Stimulated activated naive B cell treated with anti-CD40 and anti-IgM and Interleukin-4, amounts not matched to agents 10 μg/mL and 1 μg/mL and 100 μg/mL, for 72 hours (primary cell): ENCODE results near the gene DOC2A.

Experiments used
- ATAC-seq, 2 donors: fragments of 150-1000 bp; cut with Tn5 transposase; replicated peaks; 2 replicates each; pipeline ENCODE4 v1.10.0; 2021; ENCODE audit warnings: moderate library complexity in 1 of 2
- DNase-seq: peaks from one replicate; pipeline ENCODE4 v3.0.0; 2021
- H3K27ac Mint-ChIP-seq: one replicate; pipeline ENCODE4 v1.8.0; 2022; ENCODE audit warnings: mild to moderate bottlenecking, mixed read lengths
- H3K27me3 Mint-ChIP-seq, 2 donors: one replicate each; pipeline ENCODE4 v1.8.0; 2022; ENCODE audit warnings: mixed read lengths in 2 of 2
- H3K36me3 Mint-ChIP-seq, 2 donors: one replicate each; pipeline ENCODE4 v1.8.0; 2022; ENCODE audit warnings: mixed read lengths in 2 of 2, mild to moderate bottlenecking in 1 of 2
- H3K4me1 Mint-ChIP-seq, 2 donors: one replicate each; pipeline ENCODE4 v1.8.0; 2022; ENCODE audit warnings: mixed read lengths in 2 of 2, mild to moderate bottlenecking in 1 of 2
- H3K4me3 Mint-ChIP-seq, 2 donors: one replicate each; pipeline ENCODE4 v1.8.0; 2022; ENCODE audit warnings: mild to moderate bottlenecking in 2 of 2, mixed read lengths in 2 of 2, moderate library complexity in 1 of 2
- H3K9me3 Mint-ChIP-seq, 2 donors: one replicate each; pipeline ENCODE4 v1.8.0; 2022; ENCODE audit warnings: mixed read lengths in 2 of 2, mild to moderate bottlenecking in 1 of 2

The DOC2A gene

GRCh38 chr16:30032083-30032819 is 21.4 kb upstream of the DOC2A start:
- ATAC-seq (peak; percentile 57 to 58), DNase-seq (peak; percentile 52)
- Mint-ChIP-seq H3K27me3 (peaks cover 63 to 70% of the 10 kb centered on the region in 2 donors), H3K27ac (no peak overlapping the region), H3K4me3 (peak overlapping the region in 1 of 2 donors; percentile 65), H3K9me3 (no peaks in the 10 kb centered on the region), H3K36me3 (no peaks in the 10 kb centered on the region), H3K4me1 (peaks cover 12 to 13% of the 10 kb centered on the region in 2 donors)

GRCh38 chr16:30031477-30031918 is 20.7 kb upstream of the DOC2A start:
- DNase-seq (no peak), ATAC-seq (no peak)
- Mint-ChIP-seq H3K36me3 (no peaks in the 10 kb centered on the region), H3K4me1 (peaks cover 12 to 13% of the 10 kb centered on the region in 2 donors), H3K27me3 (peaks cover 70 to 78% of the 10 kb centered on the region in 2 donors), H3K27ac (no peak overlapping the region), H3K9me3 (no peaks in the 10 kb centered on the region), H3K4me3 (no peak overlapping the region)

GRCh38 chr16:30030841-30031413 is 20.1 kb upstream of the DOC2A start, which contains the start of gene TLCD3B:
Gene TLCD3B (minus strand): TSS chr16:30031271. CDS start chr16:30030527, 744 bp downstream.
- no peak for DNase-seq
- H3K27me3 Mint-ChIP-seq = peaks cover 72 to 83% of the 10 kb centered on the region in 2 donors
- no peak within 1 kb of the TSS for H3K27ac Mint-ChIP-seq
- ATAC-seq = no peak
- H3K4me1 Mint-ChIP-seq = peaks cover 12 to 13% of the 10 kb centered on the region in 2 donors
- peak within 1 kb of the TSS; percentile 43 to 65 for H3K4me3 Mint-ChIP-seq
- H3K9me3 Mint-ChIP-seq = no peaks in the 10 kb centered on the region
- H3K36me3 Mint-ChIP-seq = no peaks in the 10 kb centered on the region

- Mint-ChIP-seq H3K4me3 (peak overlapping the region; percentile 43 to 64), H3K27ac (no peak overlapping the region), H3K4me1 (peaks cover 13% of the 10 kb centered on the region in 2 donors), H3K27me3 (peaks cover 74 to 85% of the 10 kb centered on the region in 2 donors), H3K9me3 (no peaks in the 10 kb centered on the region), H3K36me3 (no peaks in the 10 kb centered on the region)
- ATAC-seq = no peak
- DNase-seq = no peak
Observed at GRCh38 chr16:30030011-30030685, 19.3 kb upstream of the DOC2A start.

GRCh38 chr16:30028438-30029076 is 17.7 kb upstream of the DOC2A start:
- Mint-ChIP-seq H3K4me1 (peaks cover 12 to 13% of the 10 kb centered on the region in 2 donors), H3K4me3 (no peak overlapping the region), H3K27me3 (peaks cover 74 to 83% of the 10 kb centered on the region in 2 donors), H3K27ac (no peak overlapping the region), H3K9me3 (no peaks in the 10 kb centered on the region), H3K36me3 (no peaks in the 10 kb centered on the region)
- DNase-seq = no peak
- ATAC-seq = no peak

GRCh38 chr16:30027588-30028437 is 17.0 kb upstream of the DOC2A start:
- Mint-ChIP-seq H3K4me3 (no peak overlapping the region), H3K4me1 (peaks cover 12 to 13% of the 10 kb centered on the region in 2 donors), H3K36me3 (no peaks in the 10 kb centered on the region), H3K9me3 (no peaks in the 10 kb centered on the region), H3K27me3 (peaks cover 74 to 86% of the 10 kb centered on the region in 2 donors), H3K27ac (no peak overlapping the region)
- DNase-seq (no peak), ATAC-seq (no peak)

GRCh38 chr16:30026449-30026848 is 15.6 kb upstream of the DOC2A start:
- no peak for ATAC-seq
- H3K9me3 Mint-ChIP-seq = no peaks in the 10 kb centered on the region
- peaks cover 8 to 11% of the 10 kb centered on the region in 2 donors for H3K4me1 Mint-ChIP-seq
- no peaks in the 10 kb centered on the region for H3K36me3 Mint-ChIP-seq
- peaks cover 63 to 75% of the 10 kb centered on the region in 2 donors for H3K27me3 Mint-ChIP-seq
- no peak overlapping the region for H3K4me3 Mint-ChIP-seq
- H3K27ac Mint-ChIP-seq = peak overlapping the region; percentile 20
- DNase-seq = no peak

- ATAC-seq (no peak), DNase-seq (no peak)
- H3K4me1 Mint-ChIP-seq = peaks cover 13 to 20% of the 10 kb centered on the region in 2 donors
- peaks cover 57 to 66% of the 10 kb centered on the region in 2 donors for H3K27me3 Mint-ChIP-seq
- H3K36me3 Mint-ChIP-seq = no peaks in the 10 kb centered on the region
- H3K9me3 Mint-ChIP-seq = no peaks in the 10 kb centered on the region
- no peak overlapping the region for H3K27ac Mint-ChIP-seq
- H3K4me3 Mint-ChIP-seq = no peak overlapping the region
Observed at GRCh38 chr16:30025574-30025973, 14.7 kb upstream of the DOC2A start.

- H3K9me3 Mint-ChIP-seq = no peaks in the 10 kb centered on the region
- H3K36me3 Mint-ChIP-seq = no peaks in the 10 kb centered on the region
- ATAC-seq (no peak), DNase-seq (no peak)
- H3K4me1 Mint-ChIP-seq = peaks cover 11 to 17% of the 10 kb centered on the region in 2 donors
- no peak overlapping the region for H3K4me3 Mint-ChIP-seq
- H3K27ac Mint-ChIP-seq = no peak overlapping the region
- peaks cover 52 to 62% of the 10 kb centered on the region in 2 donors for H3K27me3 Mint-ChIP-seq
Observed at GRCh38 chr16:30025156-30025555, 14.3 kb upstream of the DOC2A start.

- Mint-ChIP-seq H3K27me3 (peaks cover 45 to 55% of the 10 kb centered on the region in 2 donors), H3K27ac (no peak overlapping the region), H3K4me3 (no peak overlapping the region), H3K36me3 (no peaks in the 10 kb centered on the region), H3K9me3 (no peaks in the 10 kb centered on the region), H3K4me1 (peaks cover 9 to 15% of the 10 kb centered on the region in 2 donors)
- ATAC-seq = no peak
- DNase-seq = no peak
Observed at GRCh38 chr16:30024451-30024850, 13.6 kb upstream of the DOC2A start.

- Mint-ChIP-seq H3K4me1 (peaks cover 9 to 15% of the 10 kb centered on the region in 2 donors), H3K9me3 (no peaks in the 10 kb centered on the region), H3K36me3 (no peaks in the 10 kb centered on the region), H3K27me3 (peaks cover 37 to 47% of the 10 kb centered on the region in 2 donors), H3K27ac (no peak overlapping the region), H3K4me3 (no peak overlapping the region)
- ATAC-seq = no peak
- no peak for DNase-seq
Observed at GRCh38 chr16:30023586-30023985, 12.8 kb upstream of the DOC2A start.

GRCh38 chr16:30022887-30023286 is 12.1 kb upstream of the DOC2A start, which contains the start of gene C16orf92:
Gene C16orf92 (plus strand): TSS chr16:30023198. CDS start chr16:30023341, 143 bp downstream.
- no peak within 1 kb of the TSS for H3K27ac Mint-ChIP-seq
- peaks cover 33 to 41% of the 10 kb centered on the region in 2 donors for H3K27me3 Mint-ChIP-seq
- H3K36me3 Mint-ChIP-seq = no peaks in the 10 kb centered on the region
- H3K4me3 Mint-ChIP-seq = no peak within 1 kb of the TSS
- peaks cover 9 to 15% of the 10 kb centered on the region in 2 donors for H3K4me1 Mint-ChIP-seq
- no peak for ATAC-seq
- H3K9me3 Mint-ChIP-seq = no peaks in the 10 kb centered on the region
- DNase-seq = no peak

- Mint-ChIP-seq H3K36me3 (no peaks in the 10 kb centered on the region), H3K9me3 (peaks cover 0 to 2% of the 10 kb centered on the region in 2 donors), H3K27ac (no peak overlapping the region), H3K27me3 (peaks cover 8 to 27% of the 10 kb centered on the region in 2 donors), H3K4me3 (no peak overlapping the region), H3K4me1 (peaks cover 8 to 17% of the 10 kb centered on the region in 2 donors)
- DNase-seq = no peak
- no peak for ATAC-seq
Observed at GRCh38 chr16:30018731-30019158, 7.9 kb upstream of the DOC2A start.
